CD14-positive monocyte (primary cell): ENCODE measurements around the gene PSD. TPM values are rescaled to one million over a fixed set of nuclear protein-coding genes. Genes with fewer than 3 reads are reported as not detected.

Experiments
- DNase-seq, 3 donors: peaks; one replicate each; pipeline ENCODE4 v3.0.0-alpha.2; 2011 to 2022
- H2AFZ ChIP-seq: 2 replicates; pipeline ENCODE4 v1.6.0; 2012; ENCODE audit warnings: mild to moderate bottlenecking, low read depth, low read length, inconsistent platforms; ENCODE audit not compliant: insufficient read depth, poor library complexity, severe bottlenecking
- H3K27ac ChIP-seq, 2 donors: 1 replicate in 1 of 2; 2 replicates in 1 of 2; pipeline ENCODE4 v1.5.1; 2012 to 2013; ENCODE audit warnings: low read length in 2 of 2, control low read depth in 1 of 2, inconsistent platforms in 1 of 2, low read depth in 1 of 2, mild to moderate bottlenecking in 1 of 2
- H3K27me3 ChIP-seq, 2 donors: one replicate each; pipeline versions ENCODE4 v1.6.0 to v1.6.1; 2011 to 2013; ENCODE audit warnings: low read length in 2 of 2; ENCODE audit not compliant: control insufficient read depth in 2 of 2, insufficient read depth in 2 of 2
- H3K36me3 ChIP-seq, 2 donors: replicated peaks in 1 of 2; 1 replicate in 1 of 2; 2 replicates in 1 of 2; pipeline versions ENCODE4 v1.5.1 to v1.6.1; 2012 to 2013; ENCODE audit warnings: low read length in 2 of 2, control low read depth in 1 of 2, inconsistent platforms in 1 of 2, mild to moderate bottlenecking in 1 of 2; ENCODE audit not compliant: insufficient read depth in 2 of 2, control insufficient read depth in 1 of 2
- H3K4me1 ChIP-seq, 2 donors: 1 replicate in 1 of 2; 2 replicates in 1 of 2; pipeline versions ENCODE4 v1.5.1 to v1.6.1; 2012 to 2013; ENCODE audit warnings: low read length in 2 of 2, control low read depth in 1 of 2, inconsistent platforms in 1 of 2, mild to moderate bottlenecking in 1 of 2, moderate library complexity in 1 of 2; ENCODE audit not compliant: insufficient read depth in 2 of 2, control insufficient read depth in 1 of 2
- H3K4me2 ChIP-seq: replicated peaks from 2 replicates; pipeline ENCODE3; 2012; ENCODE audit warnings: low read length, moderate library complexity, mild to moderate bottlenecking; ENCODE audit not compliant: poor library complexity, severe bottlenecking; ENCODE audit errors: extremely low read depth
- H3K4me3 ChIP-seq, 3 experiments: fragments of 200-600 bp in 1 of 3; sonication (generic) in 1 of 3; replicated peaks in 1 of 3; 1 replicate in 2 of 3; 2 replicates in 1 of 3; pipeline ENCODE4 v1.5.1; 2011 to 2013; ENCODE audit warnings: low read length in 3 of 3, mild to moderate bottlenecking in 3 of 3, control low read depth in 2 of 3, low read depth in 2 of 3, inconsistent platforms in 1 of 3, moderate library complexity in 1 of 3
- H3K79me2 ChIP-seq: 2 replicates; pipeline ENCODE4 v1.6.0; 2012; ENCODE audit warnings: mild to moderate bottlenecking, control low read depth, inconsistent platforms, low read length, moderate library complexity; ENCODE audit not compliant: insufficient read depth
- H3K9ac ChIP-seq: 2 replicates; pipeline ENCODE4 v1.6.0; 2017; ENCODE audit warnings: low read length, mild to moderate bottlenecking; ENCODE audit not compliant: insufficient read depth, poor library complexity, severe bottlenecking
- H3K9me3 ChIP-seq, 2 donors: replicated peaks in 1 of 2; 1 replicate in 1 of 2; 2 replicates in 1 of 2; pipeline versions ENCODE4 v1.5.1 to v1.6.1; 2012 to 2013; ENCODE audit warnings: low read length in 2 of 2, control low read depth in 1 of 2; ENCODE audit not compliant: control insufficient read depth in 1 of 2, insufficient read depth in 1 of 2
- H4K20me1 ChIP-seq: 2 replicates; pipeline ENCODE4 v1.6.0; 2012; ENCODE audit warnings: mild to moderate bottlenecking, low read length, control low read depth, moderate library complexity; ENCODE audit not compliant: insufficient read depth
- H3K27ac Mint-ChIP-seq, 7 donors: one replicate each; pipeline ENCODE4 v1.8.0; 2020; ENCODE audit warnings: mild to moderate bottlenecking in 7 of 7, mixed read lengths in 7 of 7, moderate library complexity in 6 of 7, inconsistent platforms in 2 of 7
- H3K27me3 Mint-ChIP-seq, 3 donors: one replicate each; pipeline ENCODE4 v1.8.0; 2021 to 2022; ENCODE audit warnings: low read depth in 3 of 3, mild to moderate bottlenecking in 3 of 3, mixed read lengths in 3 of 3, moderate library complexity in 3 of 3, inconsistent platforms in 1 of 3
- H3K36me3 Mint-ChIP-seq, 2 donors: one replicate each; pipeline ENCODE4 v1.8.0; 2020; ENCODE audit warnings: mixed read lengths in 2 of 2, inconsistent platforms in 1 of 2, mild to moderate bottlenecking in 1 of 2
- H3K4me1 Mint-ChIP-seq: one replicate; pipeline ENCODE4 v1.8.0; 2020; ENCODE audit warnings: mild to moderate bottlenecking, mixed read lengths
- H3K4me3 Mint-ChIP-seq, 2 donors: one replicate each; pipeline ENCODE4 v1.8.0; 2020; ENCODE audit warnings: mild to moderate bottlenecking in 2 of 2, mixed read lengths in 2 of 2, moderate library complexity in 1 of 2
- H3K9me3 Mint-ChIP-seq, 7 donors: one replicate each; pipeline ENCODE4 v1.8.0; 2020 to 2022; ENCODE audit warnings: mixed read lengths in 7 of 7, mild to moderate bottlenecking in 6 of 7, moderate library complexity in 6 of 7, inconsistent platforms in 2 of 7
- CTCF ChIP-seq: fragments of 200-600 bp; IDR thresholded peaks from one replicate; pipeline ENCODE4 v1.8.0; 2022; ENCODE audit warnings: antibody characterized with exemption, mild to moderate bottlenecking
- WGBS: methylation state at CpG from one replicate; pipeline ENCODE4 v1.1.5; 2013; ENCODE audit warnings: missing lambda C conversion rate; ENCODE audit not compliant: insufficient coverage; 5-methylcytosine and 5-hydroxymethylcytosine counted together
- intact Hi-C, 2 donors: fragments of 100-400 bp; cut with micrococcal nuclease; formaldehyde crosslinking; loops; one replicate each; pipeline versions ENCODE4 v1.15.0 to v1.15.1; 2023
- polyA plus RNA-seq, 3 donors: library from polyadenylated mRNA; depleted of rRNA in 1 of 3; unstranded in 2 of 3; stranded (reverse) in 1 of 3; fragments of 300-500 nt in 2 of 3; fragments of >200 nt in 1 of 3; fragmentation: Illumina TruSeq in 2 of 3; gene quantifications; 1 replicate in 2 of 3; 2 replicates in 1 of 3; pipeline ENCODE4 v1.2.3, GENCODE V29; 2012 to 2021

The PSD gene
- polyA plus RNA-seq, 3 donors, result 0.27 to 1.5 (median 1.1) TPM

- H3K4me3 Mint-ChIP-seq, result peak overlapping the region; percentile 93 to 97
- peak overlapping the region; percentile 68 to 96 (median 82) for H3K4me3 ChIP-seq
- peaks cover 31% of the 10 kb centered on the region for H4K20me1 ChIP-seq
- peaks cover 30 to 38% of the 10 kb centered on the region in 2 donors for H3K36me3 Mint-ChIP-seq
- H3K4me2 ChIP-seq, result peak overlapping the region; percentile 98
- H3K27me3 Mint-ChIP-seq, result peaks cover 16 to 23% (median 18%) of the 10 kb centered on the region in 3 donors
- H3K9ac ChIP-seq, result no peak overlapping the region
- TF ChIP-seq CTCF, result peak; percentile 86
- peaks cover 33 to 41% of the 10 kb centered on the region in 2 donors for H3K4me1 ChIP-seq
- intact Hi-C loops, result loop anchor here in 1 of 2 donors (5.0 kb wide), 1 partner anchor 40 kb away; no protein-coding TSS in a partner anchor
- peak overlapping the region in 5 of 7 donors; percentile 14 to 54 (median 33) for H3K27ac Mint-ChIP-seq
- peaks cover 21 to 22% of the 10 kb centered on the region in 2 donors for H3K36me3 ChIP-seq
- H3K27ac ChIP-seq, result peak overlapping the region in 1 of 2 donors; percentile 70
- H3K27me3 ChIP-seq, result peaks cover 11 to 17% of the 10 kb centered on the region in 2 donors
- peaks cover 34% of the 10 kb centered on the region for H3K4me1 Mint-ChIP-seq
- peaks cover 0 to 7% (median 4%) of the 10 kb centered on the region in 7 donors for H3K9me3 Mint-ChIP-seq
- H3K9me3 ChIP-seq, result no peaks in the 10 kb centered on the region
- 4% methylated on average over 26 of the region's 28 CpGs for WGBS
- H3K79me2 ChIP-seq, result peaks cover 18% of the 10 kb centered on the region
- peak overlapping the region; percentile 90 for H2AFZ ChIP-seq
- DNase-seq, result peak; percentile 76 to 81 (median 79)
These were observed 4.1 kb upstream of the PSD start for GRCh38 chr10:102422545-102423129.

DNA sequence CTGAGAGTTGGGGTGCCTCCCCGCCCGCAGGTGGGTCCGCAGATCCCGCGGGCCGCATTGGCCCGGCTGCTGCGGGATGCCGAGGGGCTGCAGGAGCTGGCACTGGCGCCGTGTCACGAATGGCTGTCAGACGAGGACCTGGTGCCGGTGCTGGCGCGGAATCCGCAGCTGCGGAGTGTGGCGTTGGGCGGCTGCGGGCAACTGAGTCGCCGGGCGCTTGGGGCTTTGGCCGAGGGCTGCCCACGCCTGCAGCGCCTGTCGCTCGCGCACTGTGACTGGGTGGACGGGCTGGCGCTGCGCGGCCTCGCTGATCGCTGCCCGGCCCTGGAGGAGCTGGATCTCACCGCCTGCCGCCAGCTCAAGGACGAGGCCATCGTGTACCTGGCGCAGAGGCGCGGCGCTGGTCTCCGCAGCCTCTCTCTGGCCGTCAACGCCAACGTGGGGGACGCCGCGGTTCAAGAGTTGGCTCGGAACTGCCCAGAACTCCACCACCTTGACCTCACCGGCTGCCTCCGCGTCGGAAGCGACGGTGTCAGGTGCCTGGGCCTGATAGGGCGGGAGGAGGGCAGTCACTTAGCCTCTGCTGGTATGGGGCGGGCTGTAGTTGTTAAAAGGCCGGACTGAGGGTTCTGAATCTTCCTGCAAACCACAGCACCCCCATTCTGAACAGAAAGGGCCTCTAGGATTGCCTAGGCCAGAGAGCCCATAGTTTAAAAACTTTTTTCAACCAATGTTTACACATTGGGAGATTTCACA lies 3.4 kb upstream of the PSD start:
- DNase-seq, result peak in 1 of 3 donors; percentile 25
- H3K36me3 ChIP-seq, result peaks cover 21 to 22% of the 10 kb centered on the region in 2 donors
- intact Hi-C loops, result loop anchor here (2.0 to 5.0 kb wide), 2 partner anchors 40 to 57 kb away; no protein-coding TSS in a partner anchor
- H3K9me3 ChIP-seq, result no peaks in the 10 kb centered on the region
- Mint-ChIP-seq H3K9me3 (peaks cover 0 to 7% (median 4%) of the 10 kb centered on the region in 7 donors), H3K4me3 (peak overlapping the region; percentile 93 to 97), H3K27ac (peak overlapping the region in 6 of 7 donors; percentile 9 to 98 (median 52)), H3K27me3 (peaks cover 21 to 29% (median 24%) of the 10 kb centered on the region in 3 donors), H3K36me3 (peaks cover 23 to 35% of the 10 kb centered on the region in 2 donors), H3K4me1 (peaks cover 34% of the 10 kb centered on the region)
- H3K4me2 ChIP-seq, result peak overlapping the region; percentile 98
- H4K20me1 ChIP-seq, result peaks cover 31% of the 10 kb centered on the region
- TF ChIP-seq CTCF, result no peak
- peak overlapping the region; percentile 75 for H3K9ac ChIP-seq
- peak overlapping the region; percentile 90 for H2AFZ ChIP-seq
- peaks cover 33 to 41% of the 10 kb centered on the region in 2 donors for H3K4me1 ChIP-seq
- WGBS, result under 1% methylated on average over 53 of the region's 62 CpGs
- peaks cover 11 to 22% of the 10 kb centered on the region in 2 donors for H3K27me3 ChIP-seq
- peak overlapping the region in 1 of 2 donors; percentile 70 for H3K27ac ChIP-seq
- H3K79me2 ChIP-seq, result peaks cover 18% of the 10 kb centered on the region
- peak overlapping the region; percentile 68 to 96 (median 82) for H3K4me3 ChIP-seq
